ENCODE data around the gene CACNA2D3. TPM values are rescaled to one million over a fixed set of nuclear protein-coding genes. Genes with fewer than 3 reads are reported as not detected.

CACNA2D3 gene
- total RNA-seq, 1 donor from 2014 or later, result not detected

- no peak overlapping the region for H3K4me3 Mint-ChIP-seq (ENCODE audit: unreplicated experiment)
- no peak for TF ChIP-seq CTCF (IDR thresholded peaks at IDR 0.05)
- H3K36me3 Mint-ChIP-seq (ENCODE audit: low read depth), result no peaks in the 10 kb centered on the region
- DNase-seq (ENCODE audit: low spot score), result no peak
- no peaks in the 10 kb centered on the region for H3K27me3 Mint-ChIP-seq (ENCODE audit: low read depth)
- H3K4me1 Mint-ChIP-seq (ENCODE audit: low read depth), result no peaks in the 10 kb centered on the region
- H3K9me3 Mint-ChIP-seq (ENCODE audit: low read depth), result no peaks in the 10 kb centered on the region
- H3K27ac Mint-ChIP-seq (ENCODE audit: unreplicated experiment), result no peak overlapping the region
Observed at GRCh38 chr3:54376939-54377578, 254.7 kb downstream of the CACNA2D3 start.

GRCh38 chr3:54378184-54378583 lies 255.8 kb downstream of the CACNA2D3 start:
- TF ChIP-seq CTCF (IDR thresholded peaks at IDR 0.05), result no peak
- Mint-ChIP-seq H3K27me3 (ENCODE audit: low read depth) (no peaks in the 10 kb centered on the region), H3K27ac (ENCODE audit: unreplicated experiment) (no peak overlapping the region), H3K36me3 (ENCODE audit: low read depth) (no peaks in the 10 kb centered on the region), H3K9me3 (ENCODE audit: low read depth) (no peaks in the 10 kb centered on the region), H3K4me1 (ENCODE audit: low read depth) (no peaks in the 10 kb centered on the region), H3K4me3 (ENCODE audit: unreplicated experiment) (no peak overlapping the region)
- DNase-seq (ENCODE audit: low spot score), result no peak

GRCh38 chr3:54384279-54384678 lies 261.9 kb downstream of the CACNA2D3 start:
- Mint-ChIP-seq H3K9me3 (ENCODE audit: low read depth) (peaks cover 4% of the 10 kb centered on the region), H3K4me1 (ENCODE audit: low read depth) (no peaks in the 10 kb centered on the region), H3K36me3 (ENCODE audit: low read depth) (no peaks in the 10 kb centered on the region), H3K4me3 (ENCODE audit: unreplicated experiment) (no peak overlapping the region), H3K27ac (ENCODE audit: unreplicated experiment) (no peak overlapping the region), H3K27me3 (ENCODE audit: low read depth) (no peaks in the 10 kb centered on the region)
- DNase-seq (ENCODE audit: low spot score), result no peak
- TF ChIP-seq CTCF (IDR thresholded peaks at IDR 0.05), result no peak

GRCh38 chr3:54390582-54390981 lies 268.2 kb downstream of the CACNA2D3 start:
- Mint-ChIP-seq H3K27me3 (ENCODE audit: low read depth) (peaks cover 2% of the 10 kb centered on the region), H3K9me3 (ENCODE audit: low read depth) (peaks cover 10% of the 10 kb centered on the region), H3K4me3 (ENCODE audit: unreplicated experiment) (no peak overlapping the region), H3K27ac (ENCODE audit: unreplicated experiment) (no peak overlapping the region), H3K36me3 (ENCODE audit: low read depth) (no peaks in the 10 kb centered on the region), H3K4me1 (ENCODE audit: low read depth) (no peaks in the 10 kb centered on the region)
- no peak for TF ChIP-seq CTCF (IDR thresholded peaks at IDR 0.05)
- no peak for DNase-seq (ENCODE audit: low spot score)

GRCh38 chr3:54393150-54393549 lies 270.8 kb downstream of the CACNA2D3 start:
- H3K4me1 Mint-ChIP-seq (ENCODE audit: low read depth), result no peaks in the 10 kb centered on the region
- H3K27me3 Mint-ChIP-seq (ENCODE audit: low read depth), result peaks cover 2% of the 10 kb centered on the region
- DNase-seq (ENCODE audit: low spot score), result no peak
- no peaks in the 10 kb centered on the region for H3K36me3 Mint-ChIP-seq (ENCODE audit: low read depth)
- TF ChIP-seq CTCF (IDR thresholded peaks at IDR 0.05), result no peak
- H3K9me3 Mint-ChIP-seq (ENCODE audit: low read depth), result peaks cover 8% of the 10 kb centered on the region
- no peak overlapping the region for H3K4me3 Mint-ChIP-seq (ENCODE audit: unreplicated experiment)
- H3K27ac Mint-ChIP-seq (ENCODE audit: unreplicated experiment), result no peak overlapping the region

Measured in chondrocyte (in vitro differentiated cells).